NCI-H128 (cell line): ENCODE results near the gene STKLD1.
"Not testable (repeated sequence)": the region's sequence is repeated elsewhere in the genome, so short reads cannot be mapped to it uniquely, and the experiment has no call there.

ENCODE experiments used
- DNase-seq: peaks from one replicate; lab custom pipeline; 2025; ENCODE audit not compliant: unreplicated experiment; lab: John Stamatoyannopoulos, UW

Gene STKLD1

GRCh38 chr9:133436681-133437080 is 60.5 kb downstream of the STKLD1 start:
- no peak for DNase-seq

GRCh38 chr9:133437753-133438531 is 61.8 kb downstream of the STKLD1 start:
- DNase-seq = no peak

GRCh38 chr9:133439337-133439736 is 63.2 kb downstream of the STKLD1 start:
- no peak for DNase-seq

GRCh38 chr9:133440874-133441273 is 64.7 kb downstream of the STKLD1 start:
- DNase-seq = no peak

- no peak for DNase-seq
Observed at GRCh38 chr9:133441571-133441970, 65.4 kb downstream of the STKLD1 start.

GRCh38 chr9:133443248-133443647 is 67.1 kb downstream of the STKLD1 start:
- DNase-seq = no peak

GRCh38 chr9:133443982-133444381 is 67.8 kb downstream of the STKLD1 start:
- DNase-seq = no peak

- DNase-seq = no peak
Observed at GRCh38 chr9:133445293-133445969, 69.3 kb downstream of the STKLD1 start.

- no peak for DNase-seq
Observed at GRCh38 chr9:133448487-133448972, 72.4 kb downstream of the STKLD1 start.

- DNase-seq = no peak
Observed at GRCh38 chr9:133449760-133450159, 73.6 kb downstream of the STKLD1 start.

- not testable (repeated sequence) for DNase-seq
Observed at GRCh38 chr9:133451865-133452264, 75.7 kb downstream of the STKLD1 start.

- DNase-seq = no peak
Observed at GRCh38 chr9:133452562-133452961, 76.4 kb downstream of the STKLD1 start.

- no peak for DNase-seq
Observed at GRCh38 chr9:133453651-133454050, 77.5 kb downstream of the STKLD1 start.

- no peak for DNase-seq
Observed at GRCh38 chr9:133454325-133454724, 78.2 kb downstream of the STKLD1 start.

GRCh38 chr9:133454943-133455673 is 78.9 kb downstream of the STKLD1 start:
- DNase-seq = no peak
